GM19043 (cell line): ENCODE results near the gene COL21A1.

ENCODE experiments used
- ATAC-seq: cut with Tn5 transposase; IDR thresholded peaks from one replicate; pipeline ENCODE4 v1.9.1; 2021; ENCODE audit warnings: low read depth; ENCODE audit not compliant: unreplicated experiment

The COL21A1 gene

GRCh38 chr6:56062836-56063235 is 184.5 kb downstream of the COL21A1 start:
- no peak for ATAC-seq

GRCh38 chr6:56058636-56059035 is 188.7 kb downstream of the COL21A1 start:
- ATAC-seq, result no peak

- no peak for ATAC-seq
Observed at GRCh38 chr6:56055081-56055704, 192.2 kb downstream of the COL21A1 start.

- no peak for ATAC-seq
Observed at GRCh38 chr6:56051202-56051598, 196.2 kb downstream of the COL21A1 start.

GRCh38 chr6:56050530-56051201 is 196.7 kb downstream of the COL21A1 start:
- no peak for ATAC-seq

GRCh38 chr6:56048601-56049000 is 198.8 kb downstream of the COL21A1 start:
- no peak for ATAC-seq

GRCh38 chr6:56047931-56048540 is 199.3 kb downstream of the COL21A1 start:
- ATAC-seq, result no peak

- ATAC-seq, result no peak
Observed at GRCh38 chr6:56046576-56046975, 200.8 kb downstream of the COL21A1 start.

- ATAC-seq, result no peak
Observed at GRCh38 chr6:56043761-56044160, 203.6 kb downstream of the COL21A1 start.

GRCh38 chr6:56043076-56043475 is 204.3 kb downstream of the COL21A1 start:
- no peak for ATAC-seq

- ATAC-seq, result no peak
Observed at GRCh38 chr6:56041591-56041990, 205.8 kb downstream of the COL21A1 start.

GRCh38 chr6:56040889-56041301 is 206.5 kb downstream of the COL21A1 start:
- ATAC-seq, result no peak

- ATAC-seq, result no peak
Observed at GRCh38 chr6:56040223-56040622, 207.2 kb downstream of the COL21A1 start.

GRCh38 chr6:56038764-56039163 is 208.6 kb downstream of the COL21A1 start:
- no peak for ATAC-seq

GRCh38 chr6:56037601-56038000 is 209.8 kb downstream of the COL21A1 start:
- no peak for ATAC-seq

GRCh38 chr6:56036916-56037600 is 210.3 kb downstream of the COL21A1 start:
- ATAC-seq, result no peak

GRCh38 chr6:56033401-56033800 is 214.0 kb downstream of the COL21A1 start:
- ATAC-seq, result no peak

GRCh38 chr6:56032715-56033260 is 214.6 kb downstream of the COL21A1 start:
- ATAC-seq, result no peak

GRCh38 chr6:56027865-56028264 is 219.5 kb downstream of the COL21A1 start:
- no peak for ATAC-seq

GRCh38 chr6:56026455-56027180 is 220.8 kb downstream of the COL21A1 start:
- ATAC-seq, result no peak
